GM08714 (cell line): ENCODE measurements around the gene LRRC56.
"Not testable (repeated sequence)": the region's sequence is repeated elsewhere in the genome, so short reads cannot be mapped to it uniquely, and the experiment has no call there.

Source experiments
- H3K4me3 ChIP-seq: fragments of 200-500 bp; sonication (Bioruptor generic); 2 replicates; pipeline ENCODE4 v1.5.1; 2014; ENCODE audit warnings: mild to moderate bottlenecking, low read length, inconsistent platforms
- ZNF274 ChIP-seq: IDR thresholded peaks from 2 replicates; pipeline ENCODE4 v1.6.1; 2012; ENCODE audit warnings: mild to moderate bottlenecking, low read depth, low read length

Gene LRRC56

GRCh38 chr11:561148-562003 lies 24.0 kb downstream of the LRRC56 start:
- no peak for TF ChIP-seq ZNF274
- H3K4me3 ChIP-seq: peak overlapping the region; percentile 91

GRCh38 chr11:562046-562645 lies 24.8 kb downstream of the LRRC56 start:
- TF ChIP-seq ZNF274: no peak
- no peak overlapping the region; the same call in 1 of the 2 replicates for H3K4me3 ChIP-seq

- no peak overlapping the region for H3K4me3 ChIP-seq
- no peak for TF ChIP-seq ZNF274
Observed at GRCh38 chr11:563066-563811, 25.9 kb downstream of the LRRC56 start.

- H3K4me3 ChIP-seq: no peak overlapping the region
- no peak for TF ChIP-seq ZNF274
Observed at GRCh38 chr11:563812-564578, 26.7 kb downstream of the LRRC56 start.

GRCh38 chr11:565921-566509 lies 28.7 kb downstream of the LRRC56 start:
- no peak overlapping the region for H3K4me3 ChIP-seq
- no peak for TF ChIP-seq ZNF274

- H3K4me3 ChIP-seq: no peak overlapping the region
- TF ChIP-seq ZNF274: no peak
Observed at GRCh38 chr11:567011-567628, 29.8 kb downstream of the LRRC56 start.

- H3K4me3 ChIP-seq: peak overlapping the region; percentile 52; the same call in 1 of the 2 replicates
- TF ChIP-seq ZNF274: no peak
Observed at GRCh38 chr11:567629-568292, 30.4 kb downstream of the LRRC56 start.

- peak overlapping the region; percentile 80 for H3K4me3 ChIP-seq
- TF ChIP-seq ZNF274: no peak
Observed at GRCh38 chr11:568306-569157, 31.2 kb downstream of the LRRC56 start.

GRCh38 chr11:569158-569885 lies 32.0 kb downstream of the LRRC56 start:
- TF ChIP-seq ZNF274: no peak
- H3K4me3 ChIP-seq: peak overlapping the region; percentile 80

GRCh38 chr11:571802-572185 lies 34.5 kb downstream of the LRRC56 start:
- H3K4me3 ChIP-seq: no peak overlapping the region
- TF ChIP-seq ZNF274: no peak

GRCh38 chr11:573146-573759 lies 35.9 kb downstream of the LRRC56 start:
- TF ChIP-seq ZNF274: no peak
- no peak overlapping the region for H3K4me3 ChIP-seq

GRCh38 chr11:574031-574570 lies 36.8 kb downstream of the LRRC56 start:
- not testable (repeated sequence) for H3K4me3 ChIP-seq
